Measurements from ENCODE around the gene VIP.

VIP gene

GRCh38 chr6:152783217-152783878 lies 32.8 kb downstream of the VIP start:
- no peak for FAIRE-seq

GRCh38 chr6:152794696-152795095 lies 44.1 kb downstream of the VIP start:
- no peak for FAIRE-seq

GRCh38 chr6:152804150-152804549 lies 53.6 kb downstream of the VIP start:
- no peak for FAIRE-seq
